ENCODE measurements around the gene UTF1. TPM values are rescaled to one million over a fixed set of nuclear protein-coding genes. Genes with fewer than 3 reads are reported as not detected.

UTF1 gene
- polyA plus RNA-seq, result not detected in 2 replicates
- not detected in 2 replicates for polyA minus RNA-seq

- Histone ChIP-seq H3K9ac (ENCODE audit: low read length) (no peak within 1 kb of the TSS), H3F3A (ENCODE audit: insufficient read depth, low read length, poor library complexity, severe bottlenecking) (no peaks in the 10 kb centered on the region), H3K79me2 (replicated peaks; ENCODE audit: insufficient read depth, low read length) (no peaks in the 10 kb centered on the region), H3K9me3 (ENCODE audit: low read length) (no peaks in the 10 kb centered on the region), H4K20me1 (ENCODE audit: insufficient read depth) (no peaks in the 10 kb centered on the region), H3K4me2 (ENCODE audit: low read length) (no peak within 1 kb of the TSS), H3K27me3 (ENCODE audit: insufficient read depth, low read depth, low read length) (peaks cover 60% of the 10 kb centered on the region), H3K36me3 (ENCODE audit: insufficient read depth, low read length) (no peaks in the 10 kb centered on the region), H3K4me3 (ENCODE audit: low read length) (peak within 1 kb of the TSS; percentile 43), H2AFZ (ENCODE audit: low read depth, low read length) (no peak within 1 kb of the TSS), H3K9me2 (ENCODE audit: insufficient read depth, low read length) (no peaks in the 10 kb centered on the region), H3K27ac (ENCODE audit: low read length) (no peak within 1 kb of the TSS)
- TF ChIP-seq EZH2 (IDR thresholded peaks at IDR 0.05; ENCODE audit: borderline replicate concordance, insufficient read depth, low read length, poor library complexity, severe bottlenecking), result no peak
- no peak for TF ChIP-seq RAD21 (conservative IDR thresholded peaks at IDR 0.05)
- TF ChIP-seq POLR2AphosphoS5 (IDR thresholded peaks at IDR 0.05), result no peak
- TF ChIP-seq EP300 (conservative IDR thresholded peaks at IDR 0.05; ENCODE audit: poor library complexity, severe bottlenecking), result no peak
- TF ChIP-seq SMC3 (conservative IDR thresholded peaks at IDR 0.05; ENCODE audit: poor library complexity), result no peak
- no peak for TF ChIP-seq TAF1 (IDR thresholded peaks at IDR 0.05; ENCODE audit: low read depth)
- no peak for TF ChIP-seq REST (IDR thresholded peaks at IDR 0.05; ENCODE audit: borderline replicate concordance)
- TF ChIP-seq CTCF (IDR thresholded peaks at IDR 0.05; ENCODE audit: poor library complexity, severe bottlenecking), result no peak
- TF ChIP-seq MXI1 (conservative IDR thresholded peaks at IDR 0.05; ENCODE audit: poor library complexity, severe bottlenecking), result no peak
Measured at GRCh38 chr10:133230044-133230361, at the start of gene UTF1. Gene UTF1 (plus strand): TSS chr10:133230217. CDS start chr10:133230289, 72 bp downstream.

GRCh38 chr10:133180965-133181639, 48.9 kb upstream of the UTF1 start:
- Histone ChIP-seq H3K79me2 (replicated peaks; ENCODE audit: insufficient read depth, low read length) (no peaks in the 10 kb centered on the region), H3K4me2 (ENCODE audit: low read length) (no peak overlapping the region), H3K36me3 (ENCODE audit: insufficient read depth, low read length) (no peaks in the 10 kb centered on the region)

More at GRCh38 chr10:133180965-133181639, 48.9 kb upstream of the UTF1 start:
- no peak overlapping the region for H2AFZ ChIP-seq (ENCODE audit: low read depth, low read length)
- H3K9me3 ChIP-seq (ENCODE audit: low read length), result no peaks in the 10 kb centered on the region
- H3K9ac ChIP-seq (ENCODE audit: low read length), result no peak overlapping the region
- no peaks in the 10 kb centered on the region for H4K20me1 ChIP-seq (ENCODE audit: insufficient read depth)
- H3K9me2 ChIP-seq (ENCODE audit: insufficient read depth, low read length), result no peaks in the 10 kb centered on the region
- no peak overlapping the region for H3K4me3 ChIP-seq (ENCODE audit: low read length)
- H3F3A ChIP-seq (ENCODE audit: insufficient read depth, low read length, poor library complexity, severe bottlenecking), result no peaks in the 10 kb centered on the region
- no peak overlapping the region for H3K27ac ChIP-seq (ENCODE audit: low read length)
- TF ChIP-seq CTCF (IDR thresholded peaks at IDR 0.05; ENCODE audit: poor library complexity, severe bottlenecking) (no peak), RAD21 (conservative IDR thresholded peaks at IDR 0.05) (no peak), REST (IDR thresholded peaks at IDR 0.05; ENCODE audit: borderline replicate concordance) (no peak), EZH2 (IDR thresholded peaks at IDR 0.05; ENCODE audit: borderline replicate concordance, insufficient read depth, low read length, poor library complexity, severe bottlenecking) (no peak)
- no peaks in the 10 kb centered on the region for H3K27me3 ChIP-seq (ENCODE audit: insufficient read depth, low read depth, low read length)
